A549 treated with AZD9567 at 1 μM for 4 hours (cell line): ENCODE results near the gene SLC22A3. TPM values are rescaled to one million over a fixed set of nuclear protein-coding genes. Genes with fewer than 3 reads are reported as not detected.

Experiments
- total RNA-seq: library from RNA; stranded (reverse); fragments of 200-300 nt; extraction: Qiagen RNA extraction; gene quantifications from 5 replicates; pipeline ENCODE4 v1.2.3, GENCODE V29; 2022; ENCODE audit not compliant: insufficient read depth

The SLC22A3 gene, protein sequence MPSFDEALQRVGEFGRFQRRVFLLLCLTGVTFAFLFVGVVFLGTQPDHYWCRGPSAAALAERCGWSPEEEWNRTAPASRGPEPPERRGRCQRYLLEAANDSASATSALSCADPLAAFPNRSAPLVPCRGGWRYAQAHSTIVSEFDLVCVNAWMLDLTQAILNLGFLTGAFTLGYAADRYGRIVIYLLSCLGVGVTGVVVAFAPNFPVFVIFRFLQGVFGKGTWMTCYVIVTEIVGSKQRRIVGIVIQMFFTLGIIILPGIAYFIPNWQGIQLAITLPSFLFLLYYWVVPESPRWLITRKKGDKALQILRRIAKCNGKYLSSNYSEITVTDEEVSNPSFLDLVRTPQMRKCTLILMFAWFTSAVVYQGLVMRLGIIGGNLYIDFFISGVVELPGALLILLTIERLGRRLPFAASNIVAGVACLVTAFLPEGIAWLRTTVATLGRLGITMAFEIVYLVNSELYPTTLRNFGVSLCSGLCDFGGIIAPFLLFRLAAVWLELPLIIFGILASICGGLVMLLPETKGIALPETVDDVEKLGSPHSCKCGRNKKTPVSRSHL
- total RNA-seq: 39.5 to 49.2 TPM (median 43.0 TPM) in 5 replicates

DNA sequence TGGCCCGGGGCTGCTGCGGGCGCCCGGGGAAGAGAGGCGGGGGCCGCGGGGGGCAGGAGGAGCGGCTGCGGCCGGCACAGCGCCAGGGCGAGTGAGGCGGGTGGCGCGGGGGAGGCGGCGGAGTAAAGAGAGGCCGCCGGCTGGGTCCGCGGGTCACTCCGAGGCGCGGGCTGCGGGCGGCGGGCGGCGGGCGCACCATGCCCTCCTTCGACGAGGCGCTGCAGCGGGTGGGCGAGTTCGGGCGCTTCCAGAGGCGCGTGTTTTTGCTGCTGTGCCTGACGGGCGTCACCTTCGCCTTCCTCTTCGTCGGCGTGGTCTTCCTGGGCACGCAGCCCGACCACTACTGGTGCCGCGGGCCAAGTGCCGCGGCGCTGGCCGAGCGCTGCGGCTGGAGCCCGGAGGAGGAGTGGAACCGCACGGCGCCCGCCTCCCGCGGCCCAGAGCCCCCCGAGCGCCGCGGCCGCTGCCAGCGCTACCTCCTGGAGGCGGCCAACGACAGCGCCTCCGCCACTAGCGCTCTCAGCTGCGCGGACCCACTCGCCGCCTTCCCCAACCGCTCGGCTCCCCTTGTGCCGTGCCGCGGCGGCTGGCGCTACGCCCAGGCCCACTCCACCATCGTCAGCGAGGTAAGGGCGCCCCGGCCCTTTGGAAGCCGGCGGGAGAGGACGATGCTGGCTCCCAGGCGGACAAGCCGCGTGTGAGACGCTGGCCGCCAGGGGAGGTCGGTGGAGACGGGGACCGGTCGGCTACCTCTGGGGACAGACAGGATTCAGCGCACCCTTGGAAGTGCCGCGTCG is at the start of gene SLC22A3:
SLC22A3 (plus strand) TSS at position 156 of the 797 bp plus-strand sequence; CDS start at position 198, 42 bp downstream.

Other genes starting within 250 kb of the SLC22A3 start
- 1.7 to 2.0 TPM (median 1.9 TPM) in 4 of 5 replicates, not detected in the other for gene SLC22A1, start 226.6 kb upstream of the SLC22A3 start, total RNA-seq
- gene SLC22A2, start 89.6 kb upstream of the SLC22A3 start, total RNA-seq: 0.14 TPM in 1 of 5 replicates, not detected in the others